Left lung (tissue), 10 donors: ENCODE measurements around the gene GIPC3. TPM values are rescaled to one million over a fixed set of nuclear protein-coding genes. Genes with fewer than 3 reads are reported as not detected.

Source experiments
- ATAC-seq: fragments of 200-7000 bp; cut with Tn5 transposase; one replicate; pipeline ENCODE4 v1.9.1; 2020; ENCODE audit warnings: moderate library complexity
- DNase-seq, 4 donors: peaks; one replicate each; pipeline ENCODE4 v3.0.0-alpha.2; 2013 to 2020
- H3K27ac ChIP-seq, 2 donors: fragments of 200-600 bp; sonication (generic) in 1 of 2; one replicate each; pipeline versions ENCODE4 v1.5.0 to v1.8.0; 2020 to 2021
- H3K27me3 ChIP-seq, 2 donors: fragments of 200-600 bp; sonication (generic) in 1 of 2; one replicate each; pipeline versions ENCODE4 v1.5.0 to v1.8.0; 2020 to 2021
- H3K36me3 ChIP-seq, 2 donors: fragments of 200-600 bp; sonication (generic) in 1 of 2; one replicate each; pipeline versions ENCODE4 v1.5.0 to v1.8.0; 2020 to 2021
- H3K4me1 ChIP-seq, 2 donors: fragments of 200-600 bp; one replicate each; pipeline ENCODE4 v1.8.0; 2021
- H3K4me3 ChIP-seq, 2 donors: fragments of 200-600 bp; sonication (generic) in 1 of 2; one replicate each; pipeline versions ENCODE4 v1.5.0 to v1.8.0; 2020 to 2021; ENCODE audit warnings: mild to moderate bottlenecking in 1 of 2
- H3K9me3 ChIP-seq, 2 donors: fragments of 200-600 bp; sonication (generic) in 1 of 2; one replicate each; pipeline versions ENCODE4 v1.5.0 to v1.8.0; 2020 to 2021
- intact Hi-C, 2 donors: fragments of 100-400 bp; cut with DNase I; formaldehyde crosslinking; loops; one replicate each; pipeline versions ENCODE4 v1.11.2 to v1.14.2; 2022
- polyA plus RNA-seq, 6 donors: library from polyadenylated mRNA; unstranded; fragments of 120-200 nt; gene quantifications; one replicate each; pipeline ENCODE4 v1.2.1, GENCODE V29; 2013; ENCODE audit not compliant: insufficient read length in 6 of 6
- total RNA-seq, 2 donors: library from RNA; stranded (reverse); fragmentation: NEBNext Ultra II Directional; extraction: Animal tissue kit (Norgen Biotek cat#: 25700); gene quantifications; one replicate each; pipeline ENCODE4 v1.2.1, GENCODE V29; 2021
- TF ChIP-seq, protein P1 (sequence below), 2 donors: fragments of 200-600 bp; sonication (generic) in 1 of 2; IDR thresholded peaks; one replicate each; pipeline versions ENCODE4 v1.5.0 to v1.8.0; 2021; ENCODE audit warnings: antibody characterized with exemption in 2 of 2
- donor health status: DM: no; HTN: yes; CAD: no.
- donor health status: DM: no; HTN: no; CAD: no.

GIPC3 gene
- total and polyA plus RNA-seq, 8 donors: 3.1 to 8.5 (median 4.4) TPM

GRCh38 chr19:3555653-3556422 lies 29.4 kb upstream of the GIPC3 start:
- no peak overlapping the region for H3K27ac ChIP-seq
- peaks cover 11 to 58% of the 10 kb centered on the region in 2 donors for H3K4me1 ChIP-seq
- no peaks in the 10 kb centered on the region for H3K27me3 ChIP-seq
- H3K9me3 ChIP-seq: no peaks in the 10 kb centered on the region
- TF ChIP-seq, protein P1, sequence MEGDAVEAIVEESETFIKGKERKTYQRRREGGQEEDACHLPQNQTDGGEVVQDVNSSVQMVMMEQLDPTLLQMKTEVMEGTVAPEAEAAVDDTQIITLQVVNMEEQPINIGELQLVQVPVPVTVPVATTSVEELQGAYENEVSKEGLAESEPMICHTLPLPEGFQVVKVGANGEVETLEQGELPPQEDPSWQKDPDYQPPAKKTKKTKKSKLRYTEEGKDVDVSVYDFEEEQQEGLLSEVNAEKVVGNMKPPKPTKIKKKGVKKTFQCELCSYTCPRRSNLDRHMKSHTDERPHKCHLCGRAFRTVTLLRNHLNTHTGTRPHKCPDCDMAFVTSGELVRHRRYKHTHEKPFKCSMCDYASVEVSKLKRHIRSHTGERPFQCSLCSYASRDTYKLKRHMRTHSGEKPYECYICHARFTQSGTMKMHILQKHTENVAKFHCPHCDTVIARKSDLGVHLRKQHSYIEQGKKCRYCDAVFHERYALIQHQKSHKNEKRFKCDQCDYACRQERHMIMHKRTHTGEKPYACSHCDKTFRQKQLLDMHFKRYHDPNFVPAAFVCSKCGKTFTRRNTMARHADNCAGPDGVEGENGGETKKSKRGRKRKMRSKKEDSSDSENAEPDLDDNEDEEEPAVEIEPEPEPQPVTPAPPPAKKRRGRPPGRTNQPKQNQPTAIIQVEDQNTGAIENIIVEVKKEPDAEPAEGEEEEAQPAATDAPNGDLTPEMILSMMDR (IDR thresholded peaks at IDR 0.05): no peak
- ATAC-seq (no peak), DNase-seq (no peak)
- H3K4me3 ChIP-seq: peak overlapping the region in 1 of 2 donors; percentile 90
- H3K36me3 ChIP-seq: peaks cover 0 to 3% of the 10 kb centered on the region in 2 donors
- intact Hi-C loops: no loop called here

DNA sequence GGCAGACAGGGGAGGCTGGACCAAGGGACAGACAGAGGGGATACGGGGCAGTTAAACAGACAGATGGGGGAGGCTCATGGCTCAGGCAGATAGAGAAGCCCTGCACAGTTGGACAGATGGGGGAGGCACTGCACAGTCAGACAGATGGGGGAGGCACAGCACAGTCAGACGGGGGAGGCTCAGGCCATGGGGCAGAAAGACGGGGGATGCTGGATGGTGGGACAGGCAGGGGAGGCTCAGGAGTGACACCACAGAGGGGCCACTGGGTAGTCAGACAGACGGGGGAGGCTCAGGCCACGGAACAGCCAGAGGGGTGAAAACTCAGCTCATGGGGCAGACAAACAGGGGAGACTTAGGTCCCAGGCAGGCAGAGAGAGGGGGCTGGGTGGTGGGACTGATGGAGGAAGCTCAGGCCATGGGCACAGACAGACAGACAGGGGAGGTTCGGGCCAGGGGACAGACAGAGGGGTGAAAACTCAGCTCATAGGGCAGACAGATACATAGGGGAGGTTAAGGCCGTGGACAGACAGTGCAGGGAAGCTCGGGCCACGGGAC lies 28.8 kb upstream of the GIPC3 start:
- H3K36me3 ChIP-seq: no peaks in the 10 kb centered on the region
- peaks cover 11 to 58% of the 10 kb centered on the region in 2 donors for H3K4me1 ChIP-seq
- H3K9me3 ChIP-seq: no peaks in the 10 kb centered on the region
- H3K4me3 ChIP-seq: peak overlapping the region; percentile 90 to 91
- intact Hi-C loops: no loop called here
- ATAC-seq (no peak), DNase-seq (no peak)
- no peaks in the 10 kb centered on the region for H3K27me3 ChIP-seq
- H3K27ac ChIP-seq: peak overlapping the region in 1 of 2 donors; percentile 83
- TF ChIP-seq, protein P1 (IDR thresholded peaks at IDR 0.05): no peak

DNA sequence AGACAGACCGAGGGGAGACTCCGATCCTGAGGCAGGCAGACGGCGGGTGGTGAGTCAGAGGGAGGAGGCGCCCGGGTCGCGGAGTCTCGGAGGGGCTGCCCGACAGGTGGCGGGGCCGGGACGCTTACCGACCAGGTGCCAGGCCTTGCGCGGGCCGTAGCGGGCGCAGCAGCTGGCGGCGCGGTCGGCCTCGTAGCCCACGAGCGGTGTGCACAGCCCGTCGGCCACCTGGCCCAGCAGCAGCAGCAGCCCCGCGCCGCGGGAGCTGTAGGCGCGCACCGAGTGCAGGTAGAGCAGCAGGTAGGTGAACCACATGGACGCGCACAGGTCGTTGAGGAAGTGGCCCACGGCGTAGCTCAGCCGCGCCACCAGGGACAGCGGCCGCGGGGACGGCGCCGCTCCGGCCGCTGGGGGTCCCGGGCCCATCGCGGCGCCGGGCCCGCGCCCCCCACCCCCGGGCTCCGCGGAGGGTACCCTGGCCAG lies 28.3 kb upstream of the GIPC3 start:
- TF ChIP-seq, protein P1 (IDR thresholded peaks at IDR 0.05): no peak
- Histone ChIP-seq H3K4me1 (peaks cover 11 to 58% of the 10 kb centered on the region in 2 donors), H3K4me3 (peak overlapping the region; percentile 90 to 91), H3K27ac (peak overlapping the region in 1 of 2 donors; percentile 83), H3K27me3 (no peaks in the 10 kb centered on the region), H3K9me3 (no peaks in the 10 kb centered on the region), H3K36me3 (no peaks in the 10 kb centered on the region)
- DNase-seq: peak in 1 of 4 donors; percentile 88
- peak; percentile 3 for ATAC-seq
- intact Hi-C loops: no loop called here

GRCh38 chr19:3557461-3558248 lies 27.6 kb upstream of the GIPC3 start, which contains the start of gene MFSD12:
TSS of gene MFSD12 (minus strand) at chr19:3557586. CDS start at chr19:3557403, 183 bp downstream.
- DNase-seq (peak; percentile 90 to 97 (median 94)), ATAC-seq (peak; percentile 98)
- no peaks in the 10 kb centered on the region for H3K36me3 ChIP-seq
- no peaks in the 10 kb centered on the region for H3K27me3 ChIP-seq
- H3K4me1 ChIP-seq: peaks cover 10 to 52% of the 10 kb centered on the region in 2 donors
- H3K27ac ChIP-seq: peak within 1 kb of the TSS; percentile 71 to 83
- peak within 1 kb of the TSS; percentile 90 to 91 for H3K4me3 ChIP-seq
- H3K9me3 ChIP-seq: no peaks in the 10 kb centered on the region
- intact Hi-C loops: no loop called here
- TF ChIP-seq, protein P1 (IDR thresholded peaks at IDR 0.05): no peak
